Activated CD8-positive, alpha-beta memory T cell treated with anti-CD3 and anti-CD28 coated beads for 48 hours (primary cell): ENCODE data around the gene C9orf40.
A peak's percentile ranks its signal among the peaks of the same experiment; 100 is the strongest.

Experiments
- DNase-seq, 3 experiments: peaks; one replicate each; pipeline ENCODE4 v3.0.0-alpha.2; 2020; ENCODE audit warnings: low read depth in 2 of 3, low spot score in 2 of 3

The C9orf40 gene, protein sequence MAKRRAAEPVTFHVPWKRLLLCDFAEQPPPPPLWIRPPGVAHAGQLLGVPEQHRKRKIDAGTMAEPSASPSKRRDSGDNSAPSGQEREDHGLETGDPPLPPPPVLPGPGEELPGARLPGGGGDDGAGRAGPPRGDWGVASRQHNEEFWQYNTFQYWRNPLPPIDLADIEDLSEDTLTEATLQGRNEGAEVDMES

DNA sequence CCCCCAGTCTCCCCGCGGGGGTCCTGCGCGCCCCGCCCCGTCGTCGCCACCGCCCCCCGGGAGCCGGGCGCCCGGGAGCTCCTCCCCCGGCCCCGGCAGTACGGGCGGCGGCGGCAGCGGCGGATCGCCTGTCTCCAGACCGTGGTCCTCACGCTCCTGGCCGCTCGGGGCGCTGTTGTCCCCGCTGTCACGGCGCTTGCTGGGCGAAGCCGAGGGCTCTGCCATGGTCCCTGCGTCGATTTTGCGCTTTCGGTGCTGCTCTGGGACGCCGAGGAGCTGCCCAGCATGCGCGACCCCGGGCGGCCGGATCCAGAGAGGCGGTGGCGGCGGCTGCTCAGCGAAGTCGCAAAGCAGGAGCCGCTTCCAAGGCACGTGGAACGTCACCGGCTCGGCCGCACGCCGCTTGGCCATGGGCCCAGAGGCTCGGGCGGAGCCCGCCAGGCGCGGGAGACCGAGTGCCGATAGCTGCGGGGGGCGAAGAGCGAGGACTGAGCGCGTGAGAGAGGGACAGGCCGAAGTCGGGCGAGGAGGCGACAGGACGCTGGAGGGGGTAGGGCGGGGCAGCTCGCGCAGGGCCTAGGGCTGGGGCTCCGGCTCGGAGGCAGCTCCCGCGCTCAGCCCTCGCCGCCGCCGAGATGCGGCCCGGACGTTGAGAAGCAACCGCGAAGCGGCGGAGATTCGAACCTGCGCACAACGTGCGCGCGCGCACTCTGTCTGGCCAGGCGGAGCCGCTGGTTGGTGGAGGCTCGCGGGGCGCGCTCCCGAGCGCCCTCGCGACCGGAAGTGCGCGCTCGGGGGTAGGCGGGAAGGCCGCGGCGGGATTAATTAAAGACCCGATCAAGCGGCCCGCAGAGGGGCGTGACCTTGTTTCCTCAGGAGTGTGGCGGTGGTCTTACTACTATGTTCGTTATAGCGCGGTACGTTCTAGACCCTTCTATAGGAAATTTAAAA lies at the start of gene C9orf40:
TSS of gene C9orf40 (minus strand) at position 712 of the 951 bp plus-strand sequence. CDS start at position 411, 301 bp downstream.
- DNase-seq, result peak; percentile 70 to 75 (median 73)

DNA sequence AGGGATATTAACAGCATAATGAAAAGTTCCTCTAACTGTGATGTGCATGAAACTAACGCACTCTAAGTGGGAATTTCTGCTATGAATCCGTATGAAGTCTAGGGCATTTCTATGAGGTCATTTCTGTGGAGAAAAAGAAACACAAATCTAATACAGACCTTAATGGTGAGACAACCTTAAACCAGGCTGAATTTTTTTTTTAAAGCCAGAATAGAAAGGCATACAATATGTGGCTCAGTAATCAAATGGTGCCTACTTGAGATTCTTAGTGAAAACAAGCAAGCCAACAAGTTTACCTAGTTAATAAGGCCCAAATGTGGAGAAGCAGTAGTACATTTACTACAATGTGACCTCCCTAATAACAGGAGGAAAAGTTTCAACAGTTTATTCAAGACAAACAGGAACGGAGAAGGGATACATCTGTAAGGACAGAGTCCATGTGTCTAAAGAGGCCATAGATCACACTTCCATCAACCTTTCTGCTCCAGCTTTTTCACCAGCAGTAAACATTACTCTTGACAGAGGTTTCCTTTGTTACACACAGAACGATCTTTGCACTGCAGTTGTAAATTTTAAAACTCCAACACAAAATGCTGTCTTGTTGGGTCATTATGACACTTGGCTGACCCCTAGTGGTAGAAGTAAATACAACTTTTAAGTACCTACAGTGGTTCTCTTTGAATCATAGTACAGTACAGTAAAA lies 49.2 kb upstream of the C9orf40 start:
- no peak for DNase-seq

DNA sequence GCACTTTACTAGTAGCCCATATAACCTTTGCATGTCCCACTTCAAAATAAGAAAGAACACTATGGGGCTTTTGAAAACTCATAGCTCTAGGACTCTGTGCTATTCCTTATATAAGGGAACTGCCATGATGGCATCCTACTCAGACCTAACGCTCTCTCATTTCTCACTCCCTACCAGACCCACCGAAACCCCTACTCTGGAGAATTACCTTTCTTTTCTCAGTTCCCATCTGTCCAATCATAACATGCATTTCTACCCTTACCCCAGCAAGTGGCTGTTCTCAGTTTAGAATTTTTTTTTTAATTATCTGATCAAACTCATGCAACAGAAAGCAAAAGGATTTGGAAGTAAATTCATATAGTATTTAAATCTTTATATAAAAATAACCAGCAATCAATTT lies 48.1 kb upstream of the C9orf40 start:
- DNase-seq, result no peak

DNA sequence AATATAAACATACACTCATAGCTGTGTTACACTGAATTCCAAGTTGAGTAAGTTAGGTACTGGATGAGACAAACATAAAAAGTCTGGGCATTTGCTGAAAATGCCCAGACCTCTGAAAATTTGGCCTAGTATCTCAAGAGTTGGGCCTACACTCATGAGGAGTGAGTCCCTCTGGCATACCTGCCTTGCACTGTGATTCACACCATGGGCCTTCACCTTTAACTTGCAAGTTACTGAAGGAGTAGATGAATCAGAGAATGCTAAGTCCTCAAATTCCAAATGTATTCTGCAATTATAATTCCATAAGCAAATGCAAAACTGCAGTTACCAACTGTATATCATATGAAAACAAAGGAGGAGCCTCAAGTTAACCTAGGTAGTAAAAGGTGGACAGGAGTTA lies 32.3 kb upstream of the C9orf40 start:
- DNase-seq, result no peak

DNA sequence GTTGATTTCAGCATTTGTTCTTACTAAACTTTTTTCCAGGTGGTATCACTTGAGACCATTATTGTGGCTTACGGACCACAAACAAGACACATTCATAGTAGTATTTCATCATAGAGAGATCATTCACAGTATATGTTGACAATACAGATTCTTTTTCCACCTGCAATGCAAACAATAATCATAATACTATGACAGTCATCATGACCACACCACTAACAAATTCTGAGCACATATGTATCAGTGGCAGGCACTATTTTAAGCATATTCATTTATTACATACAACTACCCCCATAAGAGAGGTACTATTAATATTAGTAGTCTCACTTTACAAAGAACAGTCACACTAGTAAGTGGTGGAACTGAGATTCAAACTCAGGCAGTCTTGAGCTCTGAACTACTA lies 31.0 kb upstream of the C9orf40 start:
- DNase-seq, result no peak

DNA sequence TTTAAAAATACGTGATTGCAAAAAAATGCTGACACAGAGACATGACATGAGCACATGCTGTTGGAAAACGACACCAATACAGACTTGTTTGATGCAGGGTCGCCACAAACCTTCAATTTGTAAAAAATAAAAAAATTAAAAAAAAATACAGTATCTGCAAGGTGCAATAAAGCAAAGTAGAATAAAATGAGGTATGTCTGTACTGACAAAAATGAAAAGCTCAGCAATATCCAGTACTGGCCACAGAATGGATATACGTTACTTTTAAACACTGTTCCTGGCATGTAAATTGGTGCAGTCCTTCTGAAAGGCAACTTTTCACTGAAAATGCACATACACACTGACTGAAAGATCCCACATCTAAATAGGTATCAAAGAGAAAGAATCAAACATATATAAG lies 27.1 kb upstream of the C9orf40 start:
- DNase-seq, result no peak

DNA sequence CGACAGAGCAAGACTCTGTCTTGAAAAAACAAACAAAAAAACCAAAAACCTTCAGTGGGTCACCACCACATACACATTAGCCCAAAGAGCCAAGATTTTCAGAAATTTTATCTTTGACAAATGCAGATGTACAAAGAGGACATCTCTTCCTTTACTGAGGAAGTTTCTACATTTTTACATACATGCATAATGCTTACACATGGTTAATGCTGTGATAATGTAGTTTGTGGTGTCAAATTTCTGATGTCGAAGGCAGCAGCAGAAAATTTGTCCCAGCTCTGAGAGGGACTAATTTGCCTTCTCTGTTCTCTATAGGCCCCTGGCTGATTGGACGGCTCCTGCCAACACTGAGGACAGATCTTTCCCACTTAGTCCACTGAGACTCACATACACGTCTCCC lies 24.6 kb upstream of the C9orf40 start:
- no peak for DNase-seq

DNA sequence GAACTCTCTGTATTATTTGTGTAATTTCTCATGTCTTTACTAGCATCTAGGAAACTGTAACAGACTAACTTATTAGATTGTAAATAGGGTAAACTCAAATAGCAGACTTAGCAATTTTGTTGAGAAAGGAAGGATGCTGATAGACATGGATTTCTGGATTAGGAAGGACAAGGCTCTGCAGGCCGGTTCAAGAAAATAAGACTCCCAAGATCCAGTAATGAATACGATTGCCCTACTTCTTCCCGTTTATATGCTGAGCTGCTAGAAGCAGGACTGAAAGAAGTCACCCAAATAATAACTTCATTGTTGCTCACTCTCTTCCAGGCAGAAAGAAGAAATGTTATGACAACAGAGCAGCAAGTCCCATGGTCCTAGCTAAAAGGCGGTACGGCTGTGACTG lies 22.8 kb upstream of the C9orf40 start:
- no peak for DNase-seq

DNA sequence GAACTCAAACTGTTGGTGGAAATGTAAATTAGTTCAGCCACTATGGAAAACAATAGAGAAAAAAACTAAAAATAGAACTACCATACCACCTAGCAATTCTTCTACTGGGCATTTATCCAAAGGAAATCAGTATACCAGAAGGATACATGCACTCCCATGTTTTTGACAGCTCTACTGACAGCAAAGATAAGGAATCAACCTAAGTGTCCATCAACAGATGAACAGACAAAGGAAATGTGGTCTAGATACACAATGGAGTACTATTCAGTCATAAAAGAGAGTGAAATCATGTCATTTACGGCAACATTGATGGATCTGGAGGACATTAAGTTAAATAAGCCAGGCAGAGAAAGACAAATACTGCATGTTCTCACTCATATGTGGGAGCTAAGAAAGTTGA lies 21.8 kb upstream of the C9orf40 start:
- no peak for DNase-seq

DNA sequence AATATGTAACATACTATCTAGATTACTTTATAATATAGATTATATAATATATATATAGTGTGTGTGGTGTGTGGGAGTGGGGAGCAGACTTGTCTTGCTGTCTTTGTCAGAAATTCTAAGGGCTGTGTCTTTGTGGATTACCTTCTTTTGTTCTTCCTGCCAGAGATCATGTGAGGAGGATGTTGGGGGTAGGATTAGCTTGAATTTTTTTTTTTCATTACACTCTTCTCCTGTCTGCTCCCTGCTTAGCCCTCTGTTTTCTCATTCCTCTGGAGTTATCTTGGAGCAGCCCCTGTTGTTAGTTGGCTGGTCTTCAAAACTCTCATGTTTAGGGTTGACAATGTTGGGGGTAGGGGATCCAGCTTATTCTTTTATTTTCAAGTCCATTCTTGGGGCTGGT lies 21.0 kb upstream of the C9orf40 start:
- DNase-seq, result no peak

DNA sequence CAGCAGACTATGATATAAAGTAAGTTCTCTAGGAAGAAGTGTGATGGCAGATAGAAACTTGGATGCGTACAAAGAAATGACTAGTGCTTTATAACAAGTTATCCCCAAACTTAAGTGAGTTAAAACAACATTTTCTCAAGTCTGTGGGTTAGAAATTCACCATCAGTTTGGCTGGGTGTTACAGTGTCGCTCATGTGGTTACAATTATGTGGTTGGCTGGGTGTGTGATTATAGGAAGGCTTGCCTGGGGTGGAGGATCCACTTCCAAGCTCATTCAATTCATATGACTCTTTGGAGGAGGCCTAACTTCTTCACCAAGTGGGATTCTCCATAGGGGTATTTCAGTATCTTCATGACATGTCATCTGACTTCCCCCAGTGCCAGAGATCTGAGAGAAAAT lies 10.3 kb upstream of the C9orf40 start:
- no peak for DNase-seq

DNA sequence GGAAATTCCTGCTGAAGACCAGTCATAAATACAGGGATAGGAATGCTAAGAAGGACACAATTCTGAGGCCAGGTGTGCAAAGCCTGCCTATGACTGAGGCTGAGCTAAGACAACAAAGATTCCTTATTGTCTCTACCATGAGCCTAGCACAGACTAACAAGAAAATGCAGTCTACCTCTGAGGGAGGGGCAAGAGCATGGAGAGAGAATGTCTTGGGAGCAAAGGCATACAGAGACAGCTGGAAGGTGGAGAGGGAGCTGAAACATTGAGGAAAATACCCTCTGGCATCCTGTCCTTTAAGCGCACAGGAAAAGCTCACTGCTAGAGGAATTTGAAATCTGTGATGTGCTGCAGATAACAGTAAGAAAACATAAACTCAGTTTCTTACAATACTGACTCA lies 8.8 kb upstream of the C9orf40 start:
- DNase-seq, result no peak

DNA sequence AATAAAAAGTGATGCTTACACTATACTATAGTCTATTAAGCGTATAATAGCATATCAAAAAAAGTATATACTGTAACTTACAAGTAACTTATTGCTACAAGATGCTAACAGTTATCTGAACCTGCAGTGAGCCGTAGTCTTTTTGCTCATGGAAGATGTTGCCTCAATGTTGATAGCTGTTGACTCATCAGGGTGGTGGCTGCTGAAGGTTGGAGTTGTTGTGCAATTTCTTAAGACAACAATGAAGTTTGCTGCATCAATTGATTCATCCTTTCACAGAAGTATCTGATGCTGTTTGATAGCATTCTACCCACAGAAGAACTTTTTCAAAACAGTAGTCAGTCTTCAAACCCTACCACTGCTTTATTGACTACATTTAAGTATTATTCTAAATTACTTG lies 7.8 kb upstream of the C9orf40 start:
- DNase-seq, result no peak

DNA sequence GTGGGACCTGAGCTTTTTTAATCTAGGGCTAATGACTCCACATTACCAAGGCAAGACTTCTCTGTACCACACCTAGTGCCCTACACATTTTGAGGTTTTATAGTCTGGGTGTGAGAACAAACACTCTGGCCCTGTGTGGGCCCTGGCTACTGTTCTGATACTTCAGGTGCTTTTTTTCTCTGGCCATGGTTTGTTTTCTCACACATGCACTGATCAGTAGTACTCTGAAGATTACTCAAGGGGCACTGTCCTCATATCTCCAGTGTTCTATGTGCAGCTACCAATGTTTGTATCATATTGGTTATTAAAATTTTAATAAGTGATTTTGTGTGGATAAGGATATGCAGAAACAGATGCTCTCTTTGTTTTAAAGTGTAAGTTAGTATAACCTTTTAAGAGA lies 5.9 kb upstream of the C9orf40 start:
- DNase-seq, result no peak

DNA sequence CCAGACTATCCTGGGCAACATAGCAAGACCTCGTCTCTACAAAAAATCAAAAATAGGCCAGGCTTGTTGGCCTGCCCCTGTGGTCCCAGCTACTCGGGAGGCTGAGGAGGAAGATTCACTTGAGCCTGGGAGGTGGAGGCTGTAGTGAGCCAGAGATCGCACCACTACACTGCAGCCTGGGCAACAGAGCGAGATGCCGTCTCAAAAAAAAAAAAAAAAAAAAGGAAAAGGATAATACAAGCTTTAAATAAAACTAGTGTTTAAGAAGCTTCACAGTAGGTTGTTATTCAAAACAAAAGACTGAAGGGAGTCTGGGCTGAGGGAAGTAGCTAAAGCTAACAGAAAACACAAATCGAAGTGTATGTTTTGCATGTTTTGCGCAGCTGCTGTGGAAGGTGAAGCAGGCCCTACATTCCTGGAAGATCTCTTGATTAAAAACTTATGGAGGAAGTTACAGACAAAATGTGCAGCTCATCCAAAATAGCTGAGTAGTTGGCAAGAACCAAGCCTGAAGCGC lies 581 bp upstream of the C9orf40 start:
- DNase-seq, result no peak

DNA sequence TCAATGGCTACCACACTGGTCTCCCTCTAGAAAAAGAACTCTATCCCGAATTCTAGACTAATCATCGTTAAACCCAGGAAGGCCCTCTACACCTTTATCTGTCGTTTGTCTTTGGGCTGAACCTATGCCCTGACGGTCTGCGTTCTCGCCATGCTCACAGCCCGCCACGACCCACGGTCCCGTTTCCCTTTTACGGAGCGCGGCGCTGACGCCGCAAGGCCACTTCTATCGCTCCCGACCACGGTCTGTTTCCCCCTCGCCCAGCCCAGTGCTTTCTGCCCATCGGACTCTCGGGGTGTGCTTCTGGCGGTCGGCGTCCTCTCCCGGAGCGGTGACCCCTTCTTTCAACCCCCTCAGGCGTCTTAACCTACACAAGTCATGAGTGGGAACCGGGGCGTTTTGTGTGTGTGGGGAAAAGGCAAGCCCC lies 974 bp downstream of the C9orf40 start:
- DNase-seq, result peak in 2 of 3 experiments; percentile 9 to 19

DNA sequence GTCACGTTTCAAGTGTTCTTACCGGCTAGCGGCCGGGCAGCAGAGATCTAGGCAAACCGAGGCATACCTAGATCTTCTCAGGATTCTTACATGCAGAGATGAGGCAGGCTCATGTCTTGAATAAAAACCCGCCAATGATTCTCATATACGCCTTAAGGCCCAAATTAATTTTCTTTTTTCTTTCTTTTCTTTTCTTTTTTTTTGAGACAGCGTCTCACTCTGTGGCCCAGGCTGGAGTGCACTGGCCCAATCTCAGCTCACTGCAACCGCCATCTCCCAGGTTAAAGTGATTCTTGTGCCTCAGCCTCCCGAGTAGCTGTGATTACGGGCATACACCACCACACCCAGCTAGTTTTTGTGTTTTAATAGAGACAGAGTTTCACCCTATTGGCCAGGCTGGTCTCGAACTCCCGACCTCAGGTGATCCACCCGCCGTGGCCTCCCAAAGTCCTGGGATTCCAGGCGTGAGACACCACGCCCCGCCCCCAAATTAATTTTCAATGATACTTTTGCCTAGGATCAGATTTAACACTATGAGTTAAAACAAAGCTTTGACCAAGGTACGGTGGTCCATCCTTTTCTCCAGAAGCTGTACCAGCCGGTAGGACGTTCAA lies 1.5 kb downstream of the C9orf40 start:
- DNase-seq, result no peak

DNA sequence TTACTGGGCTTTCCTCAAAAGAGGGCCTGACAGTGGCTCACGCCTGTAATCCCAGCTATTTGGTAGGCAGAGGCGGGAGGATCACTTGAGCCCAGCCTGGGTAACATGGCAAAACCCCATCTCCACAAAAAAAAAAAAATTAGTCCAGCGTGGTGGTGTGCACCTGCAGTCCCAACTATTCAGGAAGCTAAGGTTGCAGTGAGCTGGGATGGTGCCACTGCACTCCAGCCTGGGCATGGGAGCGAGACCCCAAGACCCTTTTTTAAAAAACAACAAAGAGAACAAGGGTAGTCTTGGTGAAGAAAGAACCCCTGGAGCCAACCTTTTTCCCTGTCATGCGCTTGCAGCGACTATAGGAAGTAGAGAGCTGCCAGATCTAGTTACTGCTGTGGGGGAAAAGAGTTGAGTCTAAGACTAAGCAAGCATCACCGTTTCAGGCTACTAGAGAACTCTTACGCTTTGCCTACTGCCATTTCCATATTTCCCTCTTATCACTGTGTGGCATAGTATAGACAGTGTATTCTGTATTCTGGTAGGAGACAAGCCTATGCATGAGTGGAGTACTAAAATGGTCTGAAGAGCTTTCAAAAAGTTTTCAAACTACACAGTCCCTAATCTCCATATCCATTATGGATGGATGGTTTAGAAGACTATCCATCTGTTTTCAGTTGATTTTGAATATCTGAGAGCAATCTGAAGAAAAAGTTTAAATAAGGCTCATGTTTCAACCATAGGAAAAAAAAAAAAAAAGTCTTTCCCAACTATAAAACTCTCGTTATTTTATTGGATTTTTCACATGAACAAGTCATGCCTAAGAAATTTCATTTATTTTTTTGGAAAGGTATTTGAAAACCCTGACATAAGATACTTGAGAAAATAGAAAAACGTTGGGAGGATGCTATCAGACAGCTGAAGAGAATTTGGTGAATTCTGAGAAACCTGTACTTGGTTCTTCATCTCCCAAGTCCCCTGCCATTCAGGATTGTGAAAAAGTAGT lies 2.6 kb downstream of the C9orf40 start:
- no peak for DNase-seq

DNA sequence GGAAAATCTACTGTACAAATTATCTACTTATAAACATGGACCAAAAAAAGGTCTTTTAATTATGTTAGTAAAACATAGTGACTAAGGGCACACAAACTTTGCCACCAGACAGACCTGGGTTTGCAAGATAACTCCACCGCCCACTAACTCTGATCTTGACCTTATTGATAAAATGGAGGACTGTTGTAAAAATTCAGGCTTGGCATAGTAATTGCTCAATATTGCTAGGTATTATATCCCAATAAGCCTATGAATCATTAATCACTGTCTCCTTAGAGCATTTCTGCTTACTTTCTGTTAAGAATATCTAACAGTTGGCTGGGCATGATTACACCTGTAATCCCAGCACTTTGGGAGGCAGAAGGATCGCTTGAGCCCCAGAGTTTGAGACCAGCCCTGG lies 3.8 kb downstream of the C9orf40 start:
- DNase-seq, result no peak

DNA sequence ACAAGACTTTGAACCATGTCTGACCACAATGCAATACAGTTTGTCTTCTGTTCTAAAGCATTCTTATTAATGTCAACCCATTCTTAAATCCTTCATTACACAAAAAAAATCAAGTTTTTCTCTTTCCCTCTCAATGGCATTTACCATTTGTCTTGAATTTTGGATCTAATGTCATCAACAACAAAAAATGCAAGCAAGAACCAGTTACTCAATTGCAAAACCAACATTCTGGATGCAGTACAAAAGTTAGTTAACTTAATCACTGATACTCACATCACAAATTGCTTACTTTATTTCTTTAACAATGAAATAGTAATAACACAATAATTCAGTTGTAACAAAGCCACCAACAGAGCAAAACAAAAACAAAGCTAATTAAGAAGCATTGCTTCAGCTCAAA lies 6.0 kb downstream of the C9orf40 start:
- DNase-seq, result no peak
